OCI-LY7 (cell line): ENCODE measurements around the gene WDFY4. TPM values are rescaled to one million over a fixed set of nuclear protein-coding genes. Genes with fewer than 3 reads are reported as not detected.

Experiments used
- BruUV-seq: library from RNA; stranded (reverse); fragments of 400-500 nt; replicated peaks from 2 replicates; lab custom pipeline; 2021; lab: Mats Ljungman, UMichigan
- CTCF ChIA-PET: fragments of 300-600 bp; sonication (Branson Sonifier 250); formaldehyde crosslinking; loops from one replicate; lab custom pipeline; 2022; ENCODE audit warnings: antibody characterized with exemption; ENCODE audit not compliant: unreplicated experiment; lab: Charles Lee
- POLR2A ChIA-PET: fragments of 300-600 bp; sonication (Branson Sonifier 250); formaldehyde crosslinking; loops from one replicate; lab custom pipeline; 2022; ENCODE audit warnings: antibody characterized with exemption; lab: Charles Lee
- DNase-seq: peaks from one replicate; pipeline ENCODE4 v3.0.0-alpha.2; 2015; ENCODE audit warnings: low spot score
- H2AFZ ChIP-seq: fragments of 200-600 bp; sonication (generic), shearing (Covaris generic); 2 replicates; pipeline ENCODE4 v1.6.1; 2014; ENCODE audit warnings: mild to moderate bottlenecking, antibody characterized with exemption, low read length, moderate library complexity
- H3K27ac ChIP-seq: fragments of 200-600 bp; sonication (generic); 2 replicates; pipeline ENCODE4 v1.5.1; 2014; ENCODE audit warnings: mixed run types, low read depth, mild to moderate bottlenecking, moderate library complexity, low read length, inconsistent platforms; ENCODE audit not compliant: poor library complexity, severe bottlenecking
- H3K36me3 ChIP-seq: fragments of 200-600 bp; sonication (generic); 2 replicates; pipeline ENCODE4 v1.6.1; 2014; ENCODE audit warnings: mild to moderate bottlenecking, antibody characterized with exemption, low read length, moderate library complexity, mixed read lengths; ENCODE audit not compliant: insufficient read depth
- H3K4me1 ChIP-seq: fragments of 200-600 bp; sonication (generic); 2 replicates; pipeline ENCODE4 v1.5.1; 2014; ENCODE audit warnings: mild to moderate bottlenecking, low read length; ENCODE audit not compliant: insufficient read depth, poor library complexity, severe bottlenecking
- H3K4me2 ChIP-seq: fragments of 200-600 bp; sonication (generic); 2 replicates; pipeline ENCODE4 v1.6.1; 2014; ENCODE audit warnings: mild to moderate bottlenecking, low read length
- H3K4me3 ChIP-seq: fragments of 200-600 bp; sonication (generic); 2 replicates; pipeline ENCODE4 v1.5.1; 2014; ENCODE audit warnings: mild to moderate bottlenecking, low read depth, low read length; ENCODE audit not compliant: poor library complexity, severe bottlenecking
- H3K79me2 ChIP-seq: fragments of 200-600 bp; sonication (generic); 2 replicates; pipeline ENCODE4 v1.6.1; 2016; ENCODE audit warnings: low read depth, mild to moderate bottlenecking, low read length, moderate library complexity, mixed read lengths; ENCODE audit not compliant: insufficient read depth
- H3K9me2 ChIP-seq: fragments of 200-600 bp; sonication (generic); 2 replicates; pipeline ENCODE4 v1.6.1; 2016; ENCODE audit warnings: mild to moderate bottlenecking, low read length, mixed read lengths; ENCODE audit not compliant: insufficient read depth
- H3K9me3 ChIP-seq: fragments of 200-600 bp; sonication (generic); 2 replicates; pipeline ENCODE4 v1.6.1; 2014; ENCODE audit warnings: mild to moderate bottlenecking, mixed run types, low read length, mixed read lengths
- H4K20me1 ChIP-seq: fragments of 200-600 bp; sonication (generic); 2 replicates; pipeline ENCODE4 v1.6.1; 2014; ENCODE audit warnings: mild to moderate bottlenecking, antibody characterized with exemption, low read length, moderate library complexity, mixed read lengths; ENCODE audit not compliant: insufficient read depth
- EZH2phosphoT487 ChIP-seq: fragments of 200-600 bp; sonication (generic); IDR thresholded peaks from 2 replicates; pipeline ENCODE4 v1.6.1; 2018; ENCODE audit warnings: low read depth, borderline replicate concordance, mild to moderate bottlenecking, mixed run types, antibody characterized with exemption, low read length, moderate library complexity, mixed read lengths
- intact Hi-C: fragments of 100-400 bp; cut with micrococcal nuclease; formaldehyde crosslinking; loops from one replicate; pipeline ENCODE4 v1.10.0; 2022; ENCODE audit not compliant: unreplicated experiment
- total RNA-seq, 2 experiments: library from RNA; depleted of rRNA in 1 of 2; stranded (reverse); fragments of >200 nt in 1 of 2; shearing (Covaris generic) in 1 of 2; gene quantifications; 2 replicates each; pipeline ENCODE4 v1.2.3, GENCODE V29; 2014 to 2022
- TF ChIP-seq, protein P1 (sequence below): fragments of 200-600 bp; sonication (generic); conservative IDR thresholded peaks from 2 replicates; pipeline ENCODE4 v1.5.1; 2014; ENCODE audit warnings: mild to moderate bottlenecking, antibody characterized with exemption, low read length, moderate library complexity, mixed read lengths

Gene WDFY4
- total RNA-seq, 2 experiments from 2014 or later: 51.5 to 85.6 TPM

DNA sequence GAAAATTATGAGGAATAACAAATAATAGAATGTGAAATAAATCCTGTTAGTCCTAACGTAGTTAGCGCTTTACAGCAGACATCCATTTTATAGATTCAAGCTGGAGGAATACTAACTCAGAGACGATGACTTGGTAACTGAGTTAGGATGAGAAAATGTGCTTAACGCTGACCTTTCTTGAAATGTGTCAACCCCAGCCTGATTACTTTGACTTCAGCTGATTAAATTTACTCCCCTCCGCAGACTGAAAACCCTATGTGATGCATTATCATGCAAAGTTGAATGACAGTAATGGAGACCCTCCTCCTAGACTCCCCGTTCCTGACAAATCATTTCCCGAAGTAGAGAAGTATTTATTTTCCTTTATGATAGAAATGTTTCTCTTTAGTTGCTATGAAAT is 54.5 kb downstream of the WDFY4 start:
- no peak for DNase-seq
- intact Hi-C loops: no loop called here
- no peak overlapping the region for H3K4me2 ChIP-seq
- POLR2A ChIA-PET: interaction anchor here (0.6 kb wide), 1 partner anchor 423 kb away, joined by 3 read pairs; no protein-coding TSS in a partner anchor
- H3K9me2 ChIP-seq: no peaks in the 10 kb centered on the region
- no peaks in the 10 kb centered on the region for H3K4me1 ChIP-seq
- no peak overlapping the region for H2AFZ ChIP-seq
- H4K20me1 ChIP-seq: no peaks in the 10 kb centered on the region
- BruUV-seq: no TSS peak
- H3K9me3 ChIP-seq: no peaks in the 10 kb centered on the region
- no peak for TF ChIP-seq EZH2phosphoT487
- no peaks in the 10 kb centered on the region for H3K79me2 ChIP-seq
- no peak overlapping the region for H3K4me3 ChIP-seq
- H3K36me3 ChIP-seq: peaks cover 99% of the 10 kb centered on the region
- no peak overlapping the region for H3K27ac ChIP-seq
- CTCF ChIA-PET: no interaction called here

DNA sequence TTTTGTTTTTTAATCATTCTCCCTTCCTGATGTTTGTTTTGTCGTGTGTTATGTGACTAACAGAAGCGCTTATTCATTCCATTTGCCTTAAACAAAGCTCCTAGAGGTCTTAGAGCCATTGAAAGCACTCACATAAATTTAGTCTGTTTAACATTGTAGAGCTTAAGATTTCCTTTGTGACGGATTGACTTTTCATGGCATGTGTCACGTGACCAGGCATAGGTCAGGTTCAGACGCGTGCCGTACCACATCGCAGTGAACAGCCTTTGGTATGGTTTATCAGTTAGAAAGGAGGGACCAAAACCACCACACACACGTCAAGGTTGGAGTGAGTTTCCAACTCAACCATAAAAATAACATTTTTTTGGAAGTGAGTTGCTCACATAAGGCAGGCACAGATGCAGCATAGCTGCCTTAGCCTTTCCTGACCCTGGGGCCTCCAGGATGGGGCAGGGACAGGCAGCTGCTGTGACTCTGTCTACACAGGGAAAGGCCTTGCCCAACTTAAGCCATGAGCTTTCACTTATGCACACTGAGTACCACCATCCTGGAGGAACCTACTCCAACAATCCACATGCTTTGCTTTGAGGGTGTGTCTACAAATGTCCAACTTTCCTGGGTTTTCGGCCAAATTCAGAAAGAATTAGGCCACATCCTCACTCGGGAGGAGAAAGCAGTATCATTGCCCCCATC is 55.5 kb downstream of the WDFY4 start:
- H3K4me3 ChIP-seq: no peak overlapping the region
- H3K9me3 ChIP-seq: no peaks in the 10 kb centered on the region
- no peaks in the 10 kb centered on the region for H4K20me1 ChIP-seq
- TF ChIP-seq EZH2phosphoT487: no peak
- TF ChIP-seq, protein P1, sequence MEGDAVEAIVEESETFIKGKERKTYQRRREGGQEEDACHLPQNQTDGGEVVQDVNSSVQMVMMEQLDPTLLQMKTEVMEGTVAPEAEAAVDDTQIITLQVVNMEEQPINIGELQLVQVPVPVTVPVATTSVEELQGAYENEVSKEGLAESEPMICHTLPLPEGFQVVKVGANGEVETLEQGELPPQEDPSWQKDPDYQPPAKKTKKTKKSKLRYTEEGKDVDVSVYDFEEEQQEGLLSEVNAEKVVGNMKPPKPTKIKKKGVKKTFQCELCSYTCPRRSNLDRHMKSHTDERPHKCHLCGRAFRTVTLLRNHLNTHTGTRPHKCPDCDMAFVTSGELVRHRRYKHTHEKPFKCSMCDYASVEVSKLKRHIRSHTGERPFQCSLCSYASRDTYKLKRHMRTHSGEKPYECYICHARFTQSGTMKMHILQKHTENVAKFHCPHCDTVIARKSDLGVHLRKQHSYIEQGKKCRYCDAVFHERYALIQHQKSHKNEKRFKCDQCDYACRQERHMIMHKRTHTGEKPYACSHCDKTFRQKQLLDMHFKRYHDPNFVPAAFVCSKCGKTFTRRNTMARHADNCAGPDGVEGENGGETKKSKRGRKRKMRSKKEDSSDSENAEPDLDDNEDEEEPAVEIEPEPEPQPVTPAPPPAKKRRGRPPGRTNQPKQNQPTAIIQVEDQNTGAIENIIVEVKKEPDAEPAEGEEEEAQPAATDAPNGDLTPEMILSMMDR: no peak
- no peaks in the 10 kb centered on the region for H3K9me2 ChIP-seq
- CTCF ChIA-PET: no interaction called here
- H3K4me1 ChIP-seq: no peaks in the 10 kb centered on the region
- DNase-seq: no peak
- no peak overlapping the region for H3K4me2 ChIP-seq
- peaks cover 99% of the 10 kb centered on the region for H3K36me3 ChIP-seq
- no peak overlapping the region for H2AFZ ChIP-seq
- H3K79me2 ChIP-seq: peaks cover 2% of the 10 kb centered on the region; the same call in 1 of the 2 replicates
- POLR2A ChIA-PET: no interaction called here
- no peak overlapping the region for H3K27ac ChIP-seq
- intact Hi-C loops: no loop called here
- BruUV-seq: no TSS peak

DNA sequence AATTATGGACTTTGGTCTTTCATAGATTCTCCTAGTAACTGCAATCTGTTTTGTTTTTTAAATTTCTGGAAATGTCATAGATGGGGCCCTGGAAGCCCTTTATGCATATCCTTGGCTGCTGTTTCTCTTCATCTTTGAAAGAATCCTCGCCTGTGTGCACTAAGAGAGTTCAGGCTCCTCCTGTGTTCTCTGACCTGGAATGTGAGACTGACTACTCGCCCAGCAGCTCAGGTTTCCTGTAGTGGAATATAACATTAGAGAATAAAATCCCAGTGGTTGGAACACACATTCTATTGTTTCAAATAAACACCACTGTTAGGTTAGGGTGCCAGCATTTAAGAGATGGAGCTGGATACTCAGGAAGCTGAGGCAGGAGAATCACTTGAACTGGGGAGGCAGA is 56.3 kb downstream of the WDFY4 start:
- intact Hi-C loops: no loop called here
- no peaks in the 10 kb centered on the region for H3K4me1 ChIP-seq
- H3K9me2 ChIP-seq: no peaks in the 10 kb centered on the region
- BruUV-seq: no TSS peak
- H3K27ac ChIP-seq: no peak overlapping the region
- DNase-seq: no peak
- no peak overlapping the region for H2AFZ ChIP-seq
- no peaks in the 10 kb centered on the region for H4K20me1 ChIP-seq
- no peak overlapping the region for H3K4me2 ChIP-seq
- ChIA-PET POLR2A (no interaction called here), CTCF (no interaction called here)
- peaks cover 99% of the 10 kb centered on the region for H3K36me3 ChIP-seq
- peaks cover 4% of the 10 kb centered on the region; the same call in 1 of the 2 replicates for H3K79me2 ChIP-seq
- no peaks in the 10 kb centered on the region for H3K9me3 ChIP-seq
- H3K4me3 ChIP-seq: no peak overlapping the region
- TF ChIP-seq, protein P1: no peak
- no peak for TF ChIP-seq EZH2phosphoT487
